Erythroblast (primary cell): ENCODE measurements around the gene STRBP.

Experiments
- DNase-seq, 2 experiments: peaks; one replicate each; lab custom pipeline; 2025; lab: John Stamatoyannopoulos, UW
- GATA1 ChIP-seq: IDR thresholded peaks from 2 replicates; pipeline ENCODE4 v1.6.1; 2011; ENCODE audit warnings: low read depth, mild to moderate bottlenecking, control low read depth, low read length, moderate library complexity
- POLR2A ChIP-seq: IDR thresholded peaks from 2 replicates; pipeline ENCODE4 v1.6.1; 2011; ENCODE audit warnings: mild to moderate bottlenecking, low read length

STRBP gene

DNA sequence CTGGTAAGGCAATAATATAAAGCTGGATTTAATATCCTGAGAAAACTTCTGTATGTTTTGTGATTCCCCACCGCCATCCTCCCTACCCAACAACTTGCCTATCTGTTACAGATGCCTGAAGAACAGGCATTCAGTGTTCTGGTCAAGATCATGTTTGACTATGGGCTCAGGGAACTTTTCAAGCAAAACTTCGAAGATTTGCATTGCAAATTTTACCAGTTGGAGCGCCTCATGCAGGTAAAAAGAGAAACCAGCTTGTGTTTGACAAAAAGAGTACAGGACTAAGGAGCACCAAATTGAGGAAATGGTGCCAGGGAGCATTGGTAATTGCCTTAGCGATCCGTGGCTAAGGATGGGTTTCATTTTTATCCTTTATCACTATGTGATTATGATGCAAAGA is 194.9 kb downstream of the STRBP start:
- DNase-seq, result no peak
- TF ChIP-seq POLR2A (no peak), GATA1 (no peak)

GRCh38 chr9:123072407-123072995 is 195.9 kb downstream of the STRBP start:
- no peak for DNase-seq
- TF ChIP-seq GATA1 (no peak), POLR2A (no peak)
